Left colon (tissue), 2 donors: ENCODE results near the gene MRPS2. TPM values are rescaled to one million over a fixed set of nuclear protein-coding genes. Genes with fewer than 3 reads are reported as not detected.

Source experiments
- ATAC-seq: fragments of 200-7000 bp; cut with Tn5 transposase; one replicate; pipeline ENCODE4 v1.9.1; 2020; ENCODE audit warnings: mild to moderate bottlenecking, moderate library complexity
- DNase-seq, 2 donors: peaks; one replicate each; pipeline ENCODE4 v3.0.0-alpha.2; 2020
- intact Hi-C, 2 donors: fragments of 100-400 bp; cut with DNase I in 1 of 2; cut with micrococcal nuclease in 1 of 2; formaldehyde crosslinking; loops; one replicate each; pipeline versions ENCODE4 v1.11.2 to v1.14.0; 2022; cut with DNase I, micrococcal nuclease
- total RNA-seq, 2 donors: library from RNA; stranded (reverse); fragmentation: NEBNext Ultra II Directional; extraction: Animal tissue kit (Norgen Biotek cat#: 25700); gene quantifications; one replicate each; pipeline ENCODE4 v1.2.1, GENCODE V29; 2021
- donor health status: DM: no; HTN: no; CAD: no.
- donor health status: DM: yes; HTN: yes; CAD: no.

MRPS2 gene
- total RNA-seq, 2 donors from 2014 or later = 25.4 to 35.3 TPM

DNA sequence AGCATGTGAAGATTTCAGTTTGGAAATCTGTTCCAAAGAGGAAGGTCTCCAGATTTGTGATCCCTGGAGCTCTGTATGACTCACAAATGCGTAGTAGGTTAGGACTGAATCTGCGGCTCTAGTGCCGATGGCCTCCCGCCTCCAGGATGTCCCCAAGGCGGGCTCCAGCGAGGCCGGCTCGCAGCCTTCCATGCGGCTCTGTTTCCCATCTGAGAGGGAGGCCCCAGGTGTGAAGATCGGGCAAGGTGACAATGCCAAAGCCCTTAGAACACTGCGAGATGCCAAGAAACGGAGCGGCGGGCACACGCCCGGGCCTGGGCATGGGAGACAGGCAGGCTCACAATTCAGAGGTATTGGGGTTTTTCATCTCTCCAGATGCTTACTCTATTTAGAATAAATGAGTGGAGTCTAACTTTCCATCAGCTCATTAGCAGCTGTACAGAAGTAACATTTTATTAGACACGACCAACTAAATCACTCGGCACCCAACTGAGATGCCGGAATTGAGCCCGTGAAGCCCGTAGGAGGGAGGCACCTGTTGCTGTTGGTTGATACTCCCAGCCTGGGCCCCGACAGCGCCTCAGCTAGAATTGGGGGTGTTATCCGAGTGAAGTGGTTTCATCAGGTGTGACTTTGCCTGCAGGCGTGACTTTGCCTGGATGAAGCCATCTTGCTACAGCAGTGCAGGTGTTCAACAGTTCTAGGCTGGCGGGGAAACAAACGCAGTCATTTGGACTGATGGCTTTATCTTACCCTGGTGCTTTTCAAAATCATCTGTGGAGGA, 7.4 kb upstream of the MRPS2 start:
- intact Hi-C loops = no loop called here
- ATAC-seq = no peak
- DNase-seq = no peak

GRCh38 chr9:135494791-135495559, 5.5 kb upstream of the MRPS2 start:
- DNase-seq (no peak), ATAC-seq (no peak)
- intact Hi-C loops = no loop called here

DNA sequence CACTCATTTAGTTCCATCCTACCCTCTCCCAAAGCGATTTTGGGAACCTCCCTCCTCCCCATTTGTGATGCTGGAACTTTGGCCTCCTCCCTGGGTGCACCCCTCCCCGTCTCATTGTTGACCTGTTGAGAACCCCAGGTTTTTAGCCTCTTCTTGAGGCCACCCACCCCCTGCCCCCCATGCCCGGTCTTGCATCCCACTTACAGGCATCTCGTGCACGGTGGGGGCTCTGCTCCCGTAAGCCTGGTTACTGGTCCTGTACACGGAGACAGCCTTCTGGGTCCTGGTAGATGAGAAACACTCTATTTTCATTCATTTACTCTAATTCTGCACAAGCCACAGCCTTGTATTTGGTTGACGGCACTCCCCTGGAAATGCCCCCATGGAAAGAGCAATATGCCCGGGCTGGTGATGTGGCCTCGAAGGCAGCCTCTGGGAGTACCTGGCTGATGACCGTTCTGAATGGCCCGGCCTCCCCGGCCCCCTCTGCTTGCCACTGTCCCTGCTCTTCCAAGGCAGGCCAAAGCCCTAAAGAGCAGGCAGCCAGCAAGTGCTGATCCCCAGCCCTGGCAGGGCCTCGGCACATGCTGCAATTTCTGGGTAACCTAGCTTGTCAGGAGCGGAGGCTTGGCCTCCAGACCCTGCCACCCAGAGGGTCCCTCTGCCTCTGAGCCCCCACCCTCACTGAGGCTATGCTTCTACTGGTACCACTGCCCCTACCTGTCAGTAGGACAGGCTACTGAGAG, 1.9 kb upstream of the MRPS2 start:
- ATAC-seq (no peak), DNase-seq (no peak)
- intact Hi-C loops = no loop called here

DNA sequence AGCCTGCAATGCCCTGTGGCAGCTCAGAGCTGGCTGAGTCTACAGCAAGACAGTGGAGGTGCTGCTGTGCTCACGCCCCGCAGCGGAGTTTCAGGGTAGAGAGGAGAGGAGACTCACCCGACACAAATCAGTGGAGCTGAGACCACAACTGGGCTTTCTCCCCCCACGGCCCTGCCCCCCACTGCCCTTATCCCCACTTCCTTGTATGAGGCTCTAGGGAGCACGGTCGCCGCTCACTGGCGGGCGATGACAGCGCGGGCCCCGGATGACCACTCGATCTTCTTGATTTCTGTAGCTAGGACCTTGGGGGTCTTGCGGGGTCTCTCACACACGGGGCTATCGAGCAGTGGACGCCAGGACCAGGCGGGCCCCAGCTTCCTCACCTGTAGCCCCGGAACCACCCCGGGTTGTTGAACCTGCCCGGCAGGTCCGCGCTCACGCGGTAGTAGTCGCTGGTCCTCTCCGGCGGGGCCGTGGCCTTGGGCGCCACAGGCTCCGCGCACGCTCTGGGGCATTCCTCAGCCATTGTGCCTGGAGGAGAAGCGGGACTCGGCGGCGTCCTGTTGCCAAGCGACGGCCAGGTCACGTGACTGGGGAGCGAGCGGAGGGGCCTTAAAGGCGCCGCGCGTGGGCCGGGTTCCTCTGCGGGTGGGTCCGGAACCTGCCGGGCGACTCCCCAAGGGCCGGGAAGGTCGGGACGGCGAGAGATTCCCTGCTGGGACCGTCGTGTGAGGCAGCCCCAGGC, 984 bp upstream of the MRPS2 start:
- intact Hi-C loops = no loop called here
- peak; percentile 94 to 98 for DNase-seq
- peak; percentile 84 for ATAC-seq

- DNase-seq = no peak
- intact Hi-C loops = no loop called here
- no peak for ATAC-seq
Observed at GRCh38 chr9:135500071-135500524, 384 bp upstream of the MRPS2 start.

GRCh38 chr9:135501261-135502167, 1.0 kb downstream of the MRPS2 start:
- peak in 1 of 2 donors; percentile 21 for DNase-seq
- intact Hi-C loops = no loop called here
- no peak for ATAC-seq

GRCh38 chr9:135502168-135502872, 1.8 kb downstream of the MRPS2 start:
- intact Hi-C loops = no loop called here
- ATAC-seq (no peak), DNase-seq (no peak)

GRCh38 chr9:135502873-135503321, 2.4 kb downstream of the MRPS2 start:
- intact Hi-C loops = no loop called here
- ATAC-seq = no peak
- no peak for DNase-seq

DNA sequence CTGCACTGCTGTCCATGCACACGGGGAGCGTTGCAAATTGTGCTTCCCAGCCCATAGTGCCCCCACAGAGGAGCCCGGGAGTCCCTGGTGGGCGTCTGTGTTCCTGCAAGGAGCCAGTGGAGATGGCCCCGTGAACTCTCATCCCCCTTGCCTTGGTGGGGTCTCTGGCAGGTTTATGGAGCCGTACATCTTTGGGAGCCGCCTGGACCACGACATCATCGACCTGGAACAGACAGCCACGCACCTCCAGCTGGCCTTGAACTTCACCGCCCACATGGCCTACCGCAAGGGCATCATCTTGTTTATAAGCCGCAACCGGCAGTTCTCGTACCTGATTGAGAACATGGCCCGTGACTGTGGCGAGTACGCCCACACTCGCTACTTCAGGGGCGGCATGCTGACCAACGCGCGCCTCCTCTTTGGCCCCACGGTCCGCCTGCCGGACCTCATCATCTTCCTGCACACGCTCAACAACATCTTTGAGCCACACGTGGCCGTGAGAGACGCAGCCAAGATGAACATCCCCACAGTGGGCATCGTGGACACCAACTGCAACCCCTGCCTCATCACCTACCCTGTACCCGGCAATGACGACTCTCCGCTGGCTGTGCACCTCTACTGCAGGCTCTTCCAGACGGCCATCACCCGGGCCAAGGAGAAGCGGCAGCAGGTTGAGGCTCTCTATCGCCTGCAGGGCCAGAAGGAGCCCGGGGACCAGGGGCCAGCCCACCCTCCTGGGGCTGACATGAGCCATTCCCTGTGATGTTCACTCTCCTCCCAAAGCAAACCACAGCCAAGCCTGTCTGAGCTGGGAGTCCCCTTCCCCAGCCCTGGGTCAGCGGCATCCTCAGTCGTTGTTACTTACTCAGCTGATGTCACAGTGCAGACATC, 3.1 kb downstream of the MRPS2 start:
- ATAC-seq = no peak
- intact Hi-C loops = no loop called here
- DNase-seq = no peak

GRCh38 chr9:135504262-135505243, 4.1 kb downstream of the MRPS2 start:
- ATAC-seq = no peak
- intact Hi-C loops = no loop called here
- DNase-seq = peak; percentile 38 to 70

DNA sequence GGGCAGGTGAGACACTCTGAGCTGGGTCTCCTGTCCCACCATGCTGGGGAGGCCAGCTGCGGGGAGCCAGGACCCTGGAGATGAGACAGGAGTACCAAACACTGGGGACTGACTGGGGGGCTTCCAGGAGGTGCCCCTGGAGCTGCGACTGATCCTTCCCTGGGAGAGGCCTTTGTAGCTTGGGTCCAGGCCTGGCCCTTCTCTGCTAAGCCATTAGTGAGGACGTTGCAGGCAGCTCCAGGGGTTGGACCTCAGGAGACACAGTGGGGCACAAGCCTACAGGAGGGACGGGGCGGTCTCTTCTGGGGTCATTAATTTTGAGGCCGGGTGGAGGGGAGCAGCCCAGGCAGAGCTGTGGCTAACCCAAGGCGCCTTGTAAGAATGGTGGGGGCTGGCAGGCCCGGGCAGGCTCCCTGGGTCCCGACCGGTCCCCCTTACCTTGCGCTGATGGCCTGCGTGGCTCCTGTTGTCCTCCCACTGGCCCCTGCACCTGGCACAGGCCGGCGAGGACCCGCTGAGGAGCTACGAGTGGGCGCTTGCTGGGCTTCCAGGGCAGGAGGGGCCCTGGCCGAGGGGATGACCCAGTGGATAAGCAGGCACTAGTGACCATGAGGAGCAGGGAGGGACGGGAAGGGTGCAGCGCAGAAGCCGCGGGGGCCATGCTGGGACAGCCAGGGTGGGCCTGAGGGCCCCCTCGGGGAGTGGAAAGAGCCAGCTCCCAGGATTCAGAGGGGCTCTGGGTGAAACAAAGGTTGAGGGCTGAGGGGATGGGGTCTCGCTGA, 5.1 kb downstream of the MRPS2 start:
- ATAC-seq (no peak), DNase-seq (peak in 1 of 2 donors; percentile 15)
- intact Hi-C loops = no loop called here

- DNase-seq (peak in 1 of 2 donors; percentile 15), ATAC-seq (peak; percentile 45)
- intact Hi-C loops = no loop called here
Observed at GRCh38 chr9:135506327-135507103, 6.0 kb downstream of the MRPS2 start.
